Dermis blood vessel endothelial cell (primary cell): Measurements from ENCODE around the gene NOB1. TPM values are rescaled to one million over a fixed set of nuclear protein-coding genes. Genes with fewer than 3 reads are reported as not detected.
"Not testable (repeated sequence)": the region's sequence is repeated elsewhere in the genome, so short reads cannot be mapped to it uniquely, and the experiment has no call there.

ENCODE experiments used
- DNase-seq: peaks from one replicate; pipeline ENCODE4 v3.0.0; 2010
- total RNA-seq: library from RNA; depleted of rRNA; stranded (reverse); fragments of >200 nt; gene quantifications from 2 replicates; pipeline ENCODE4 v1.2.3, GENCODE V29; 2014

The NOB1 gene
- total RNA-seq, result 19.4 and 22.7 TPM in 2 replicates

GRCh38 chr16:69754469-69755310 is at the start of gene NOB1:
Gene NOB1 (minus strand): TSS chr16:69754926. CDS start chr16:69754910, 16 bp downstream.
- peak; percentile 99 for DNase-seq

GRCh38 chr16:69804297-69804696 is 49.6 kb upstream of the NOB1 start:
- DNase-seq, result no peak

- no peak for DNase-seq
Observed at GRCh38 chr16:69799611-69800031, 44.9 kb upstream of the NOB1 start.

- peak; percentile 10 for DNase-seq
Observed at GRCh38 chr16:69798466-69798865, 43.7 kb upstream of the NOB1 start.

- peak; percentile 87 for DNase-seq
Observed at GRCh38 chr16:69796285-69797118, 41.8 kb upstream of the NOB1 start.

- no peak for DNase-seq
Observed at GRCh38 chr16:69794486-69794885, 39.8 kb upstream of the NOB1 start.

- DNase-seq, result no peak
Observed at GRCh38 chr16:69793526-69793925, 38.8 kb upstream of the NOB1 start.

GRCh38 chr16:69791391-69791847 is 36.7 kb upstream of the NOB1 start:
- DNase-seq, result not testable (repeated sequence)

GRCh38 chr16:69787883-69788282 is 33.2 kb upstream of the NOB1 start:
- DNase-seq, result no peak

- no peak for DNase-seq
Observed at GRCh38 chr16:69784586-69784985, 29.9 kb upstream of the NOB1 start.

- no peak for DNase-seq
Observed at GRCh38 chr16:69781118-69781517, 26.4 kb upstream of the NOB1 start.

GRCh38 chr16:69779724-69780123 is 25.0 kb upstream of the NOB1 start:
- no peak for DNase-seq

GRCh38 chr16:69775563-69775962 is 20.8 kb upstream of the NOB1 start:
- no peak for DNase-seq

- DNase-seq, result no peak
Observed at GRCh38 chr16:69773260-69773947, 18.7 kb upstream of the NOB1 start.

GRCh38 chr16:69771651-69771967 is 16.9 kb upstream of the NOB1 start:
- no peak for DNase-seq

- DNase-seq, result no peak
Observed at GRCh38 chr16:69769404-69769803, 14.7 kb upstream of the NOB1 start.

GRCh38 chr16:69768666-69769065 is 13.9 kb upstream of the NOB1 start:
- no peak for DNase-seq

- DNase-seq, result no peak
Observed at GRCh38 chr16:69767459-69768229, 12.9 kb upstream of the NOB1 start.

GRCh38 chr16:69763599-69763942 is 8.8 kb upstream of the NOB1 start:
- DNase-seq, result peak; percentile 15

GRCh38 chr16:69762814-69763598 is 8.3 kb upstream of the NOB1 start:
- peak; percentile 59 for DNase-seq

- peak; percentile 73 for DNase-seq
Observed at GRCh38 chr16:69761983-69762813, 7.5 kb upstream of the NOB1 start, which contains the start of gene WWP2. Gene WWP2 (plus strand): TSS chr16:69762332. CDS start chr16:69787011, 24,679 bp downstream.
